Stimulated activated CD8-positive, alpha-beta memory T cell treated with anti-CD3 and anti-CD28 coated beads, Interleukin-12 subunit alpha, Interleukin-12 subunit beta, amount 100 ng/mL, for 1 hour (primary cell): ENCODE measurements around the gene NOS3.

Experiments used
- DNase-seq: peaks from one replicate; pipeline ENCODE4 v3.0.0-alpha.2; 2020; ENCODE audit warnings: low read depth

NOS3 gene

DNA sequence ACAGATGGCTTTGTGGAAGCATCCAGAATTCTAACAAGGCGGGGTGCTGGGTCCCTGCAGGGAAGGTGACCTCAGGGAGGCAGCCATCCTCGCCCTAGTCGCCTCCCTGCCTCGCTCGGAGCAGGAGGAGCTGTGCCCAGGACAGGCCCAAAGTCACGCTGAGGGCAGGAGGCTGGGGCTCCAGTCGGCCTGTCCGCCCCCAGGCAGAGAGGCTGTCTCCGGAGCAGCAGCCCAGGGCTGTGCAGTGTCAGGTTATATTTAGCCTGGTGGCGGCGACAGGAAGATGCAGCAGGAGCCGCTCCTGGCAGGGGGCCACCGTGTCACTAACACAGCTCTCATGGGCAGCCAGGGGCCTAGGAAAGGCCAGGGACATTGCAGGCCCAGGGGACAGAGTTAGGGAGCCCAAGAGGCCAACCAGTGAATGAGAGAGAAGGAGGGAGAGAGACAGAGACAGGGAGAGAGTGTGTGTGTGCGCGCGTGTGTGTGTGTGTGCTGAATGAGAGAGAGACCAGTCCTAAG, 26.2 kb upstream of the NOS3 start:
- no peak for DNase-seq

DNA sequence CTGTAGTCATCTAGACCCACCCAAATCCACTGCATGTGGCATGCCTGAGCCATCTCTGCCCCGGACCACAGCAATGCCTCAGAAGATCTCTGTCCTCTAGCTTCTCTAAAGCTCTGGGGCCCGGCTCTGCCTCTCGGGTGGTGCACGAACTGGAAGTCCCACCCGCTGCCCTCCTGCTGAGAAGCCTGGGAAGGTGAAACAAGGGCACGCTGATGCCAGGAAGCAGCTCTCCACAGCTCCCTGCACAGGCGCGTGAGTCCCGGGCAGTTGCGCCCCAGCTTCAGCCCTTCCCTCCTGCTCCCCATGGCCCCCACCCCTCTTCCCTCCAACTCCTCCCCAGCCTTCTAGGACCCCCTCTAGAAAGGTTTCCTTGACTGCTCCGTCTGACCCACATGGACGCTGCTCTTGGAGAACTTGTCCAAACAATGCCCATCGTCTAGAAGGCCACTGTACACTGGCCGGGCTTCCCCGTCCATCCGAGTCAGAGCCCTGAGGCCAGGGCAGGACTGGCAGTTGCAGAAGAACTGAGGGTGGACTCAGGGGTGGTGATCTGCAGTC, 25.5 kb upstream of the NOS3 start:
- no peak for DNase-seq

DNA sequence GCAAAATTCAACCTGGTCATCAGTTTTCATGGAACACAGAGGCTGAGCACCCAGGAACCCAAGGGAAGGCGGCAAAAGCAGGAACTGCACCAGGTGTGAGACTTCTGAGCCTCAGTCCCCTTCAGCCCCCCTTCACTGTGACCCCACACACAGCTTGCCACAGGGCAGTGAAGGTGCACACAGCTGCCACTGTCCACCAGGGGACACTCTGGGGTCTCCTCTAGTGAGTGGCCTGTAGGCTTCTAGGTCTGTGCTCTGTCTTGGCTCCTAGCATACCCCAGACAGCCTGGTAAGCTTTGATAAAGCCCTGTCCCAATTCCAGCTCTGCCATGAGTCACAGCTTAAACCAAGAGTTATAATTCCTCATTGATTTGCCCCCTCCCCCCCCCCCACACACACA, 24.8 kb upstream of the NOS3 start:
- DNase-seq, result no peak

DNA sequence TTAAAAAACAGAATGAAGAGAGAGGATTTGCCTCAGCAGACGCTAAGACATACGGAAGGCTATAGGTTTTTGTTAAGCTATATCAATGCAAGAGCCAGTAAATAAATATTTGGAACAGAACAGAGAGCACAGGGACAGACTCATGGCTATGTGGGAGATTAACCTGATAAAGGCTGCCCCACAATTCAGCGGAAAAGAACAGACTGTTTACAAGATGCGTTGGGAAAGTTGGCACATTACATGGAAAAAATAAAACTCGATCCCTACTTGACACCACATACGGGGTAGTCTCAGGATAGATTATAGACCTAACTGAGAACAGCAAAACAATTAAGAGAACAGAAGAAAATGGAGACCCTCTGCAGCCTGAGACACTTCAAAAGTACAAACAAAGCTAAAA, 23.5 kb upstream of the NOS3 start:
- DNase-seq, result no peak

DNA sequence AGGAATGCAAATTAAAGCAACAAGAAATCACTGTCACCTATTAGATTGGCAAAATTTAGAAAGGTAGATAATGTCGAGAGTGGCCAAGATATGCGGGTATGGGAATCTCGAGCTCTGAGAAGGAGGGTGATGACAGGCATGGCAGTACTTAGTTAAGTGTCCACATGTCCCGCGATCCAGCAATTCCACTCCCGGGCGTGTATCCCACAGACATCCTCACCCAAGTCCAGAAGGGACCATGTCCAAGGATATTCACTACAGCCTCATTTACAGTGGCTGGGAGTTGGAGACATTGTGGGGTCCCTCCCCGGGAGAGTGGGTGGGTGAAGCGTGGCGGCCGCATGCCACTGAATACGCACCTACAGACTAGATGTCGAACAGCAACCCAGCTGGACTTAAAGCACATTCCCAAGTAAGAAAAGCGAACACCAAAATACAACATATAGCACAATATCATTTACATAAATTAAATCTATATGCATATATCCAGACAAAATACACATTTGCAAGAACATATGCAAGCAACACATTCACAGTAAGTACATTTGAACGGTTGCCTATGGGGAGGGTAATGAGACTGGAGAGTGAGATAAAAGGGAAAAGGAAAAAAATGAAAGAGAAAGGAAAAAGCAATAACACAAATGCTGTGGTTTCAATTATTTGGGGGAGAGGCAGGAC, 22.6 kb upstream of the NOS3 start:
- DNase-seq, result no peak

- DNase-seq, result no peak
These were observed 22.0 kb upstream of the NOS3 start for GRCh38 chr7:150968734-150969372.

DNA sequence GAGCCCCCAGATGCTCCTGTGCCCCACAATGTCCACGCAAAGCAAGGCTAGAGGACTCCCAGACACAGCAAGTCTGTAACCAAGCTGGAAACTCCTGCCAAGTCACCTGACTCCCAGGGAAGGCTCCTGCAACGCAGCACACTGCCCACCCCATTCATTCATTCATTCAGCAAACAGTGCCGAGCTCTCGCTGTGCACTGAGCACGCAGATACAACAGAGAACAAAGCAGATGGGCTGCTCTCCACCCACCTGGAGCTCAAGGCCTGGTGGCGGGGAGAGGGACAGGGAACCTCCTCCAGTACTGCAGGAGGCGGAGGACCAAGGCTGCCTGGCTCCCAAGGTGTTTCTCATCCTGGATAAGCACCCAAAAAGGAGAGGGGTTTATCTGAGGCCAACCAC, 21.3 kb upstream of the NOS3 start:
- DNase-seq, result no peak

DNA sequence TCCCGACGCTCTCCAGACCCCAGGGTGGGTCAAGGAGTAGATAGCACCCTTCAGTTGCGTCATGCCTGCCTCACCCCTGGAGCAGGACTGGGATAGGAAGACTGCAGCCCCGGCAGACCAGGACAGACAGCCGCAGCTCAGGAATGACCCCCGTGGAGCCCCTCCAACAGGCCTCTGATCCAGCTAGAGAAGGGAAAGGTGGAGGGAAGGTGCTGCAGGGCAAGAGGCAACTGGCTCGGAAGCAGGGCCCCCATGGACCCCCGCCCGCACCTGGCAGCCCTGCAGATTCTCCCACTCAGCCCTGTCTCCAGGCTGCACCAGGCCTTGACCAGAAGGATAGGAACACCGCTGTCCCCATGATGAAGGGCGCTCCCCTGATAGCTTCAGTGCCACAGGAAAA, 20.4 kb upstream of the NOS3 start:
- DNase-seq, result no peak

DNA sequence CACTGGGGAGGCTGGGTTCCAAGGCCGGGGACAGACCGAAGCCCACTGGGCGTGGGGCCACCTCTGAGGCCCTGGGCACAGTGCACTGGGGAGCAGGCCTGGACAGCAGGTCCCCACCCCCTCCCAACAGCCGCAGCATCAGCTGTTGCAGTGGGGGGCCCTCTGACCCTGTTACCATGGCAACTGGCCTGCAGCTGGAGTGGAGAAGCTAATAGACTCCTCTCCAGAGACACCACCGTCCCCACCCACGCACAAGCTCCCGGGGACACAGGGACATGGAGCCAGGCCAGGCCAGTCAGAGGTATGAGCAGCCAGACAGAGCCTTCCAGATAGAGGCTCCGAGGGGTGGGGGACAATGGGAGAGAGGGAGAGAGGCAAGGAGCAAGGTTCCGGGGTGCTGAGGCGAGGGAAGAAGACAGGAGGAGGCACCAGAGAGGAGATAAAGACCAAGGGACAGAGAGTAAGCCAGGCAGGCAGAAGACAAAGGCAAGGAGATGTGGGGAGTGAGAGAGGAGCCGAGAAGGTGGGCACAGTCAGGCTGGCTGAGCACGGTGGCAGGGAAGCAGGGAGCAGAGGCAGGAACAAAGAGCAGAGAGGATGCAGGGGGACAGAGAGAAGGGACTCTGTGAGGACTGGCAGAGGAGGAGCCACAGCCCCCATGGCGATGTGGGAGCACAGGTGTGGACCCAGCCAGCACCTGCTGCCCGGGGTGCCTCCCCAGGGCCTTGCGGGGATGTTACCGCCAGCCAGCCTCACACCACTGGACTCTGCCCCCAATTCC, 19.4 kb upstream of the NOS3 start:
- no peak for DNase-seq

- DNase-seq, result no peak
These were observed 18.8 kb upstream of the NOS3 start for GRCh38 chr7:150972023-150972468.

- DNase-seq, result no peak
These were observed 18.1 kb upstream of the NOS3 start for GRCh38 chr7:150972741-150973140.

GRCh38 chr7:150973571-150974451, 17.0 kb upstream of the NOS3 start:
- no peak for DNase-seq

- DNase-seq, result peak; percentile 70
These were observed 16.1 kb upstream of the NOS3 start for GRCh38 chr7:150974468-150975391.

DNA sequence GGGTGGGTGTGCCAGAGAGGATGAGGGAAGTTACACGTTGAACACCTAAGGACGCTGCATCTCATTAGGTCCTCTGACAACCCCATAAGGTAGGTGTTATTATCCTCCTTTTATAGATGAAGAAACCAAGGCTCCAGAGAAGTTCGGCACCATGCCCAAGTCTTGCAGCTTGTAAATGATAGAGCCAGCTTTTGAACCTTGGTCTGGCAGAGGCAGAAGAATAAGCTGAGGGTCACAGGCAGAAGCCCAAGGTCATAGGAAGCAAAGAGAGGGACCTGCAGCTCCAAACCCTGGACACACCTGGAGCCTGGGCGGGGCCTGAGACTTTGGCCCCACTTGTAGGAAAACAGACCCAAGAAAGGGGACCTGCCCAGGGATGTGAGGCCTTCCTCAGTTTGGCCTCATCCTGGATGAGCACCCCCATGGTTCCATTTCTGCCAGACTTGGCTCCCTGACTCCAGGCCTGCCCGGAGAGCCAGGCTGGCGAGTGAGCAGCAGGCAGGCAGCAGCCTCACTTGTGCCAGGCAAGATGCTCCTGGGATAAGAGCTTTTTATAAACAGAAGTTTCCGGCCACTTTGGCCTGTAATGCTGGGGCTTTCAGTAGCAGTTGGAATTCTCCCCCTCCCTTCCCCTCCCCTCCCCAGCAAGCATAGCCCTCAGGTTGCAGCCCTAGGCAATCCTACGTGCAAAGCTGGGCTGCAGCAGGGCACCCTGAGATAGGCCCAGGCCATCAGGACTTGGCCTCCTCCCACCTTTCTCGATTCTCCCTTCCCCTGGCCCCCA, 15.1 kb upstream of the NOS3 start:
- no peak for DNase-seq

GRCh38 chr7:150976529-150977381, 14.1 kb upstream of the NOS3 start:
- no peak for DNase-seq

DNA sequence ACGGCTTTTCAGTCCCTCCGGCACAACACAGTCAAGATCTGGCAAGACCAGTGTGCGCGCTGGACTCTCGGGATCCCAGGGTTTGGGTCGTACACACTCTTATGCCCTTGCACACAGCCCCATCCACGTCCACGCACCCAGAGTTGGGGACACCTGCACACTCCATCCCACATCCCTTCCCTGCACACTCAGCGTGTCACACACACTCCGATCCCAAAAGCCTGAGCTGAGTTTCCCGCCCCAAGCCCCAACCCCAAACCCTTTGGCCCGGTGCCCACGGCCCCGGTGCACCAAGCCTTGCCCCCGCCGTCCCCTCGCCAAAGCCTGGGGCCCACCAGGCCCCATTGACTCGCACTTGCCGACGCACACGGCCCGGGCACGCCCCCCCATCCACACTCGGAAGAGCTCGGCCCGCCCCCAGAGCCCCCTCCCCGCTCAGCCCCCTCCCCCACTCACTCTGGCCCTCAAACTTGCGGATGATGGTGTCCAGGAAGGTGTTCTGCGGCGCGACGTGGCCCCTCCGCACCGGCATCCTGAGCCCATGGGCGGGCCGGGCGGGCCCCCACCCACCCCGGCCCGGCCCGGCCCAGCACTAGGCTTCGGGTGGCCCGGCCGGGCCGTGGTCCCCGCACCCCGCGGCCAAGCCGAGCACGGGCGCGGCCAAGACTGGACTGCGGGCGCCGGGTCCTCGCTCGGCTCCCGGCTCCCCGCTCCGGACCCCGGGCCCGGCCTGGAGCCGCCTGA, 13.3 kb upstream of the NOS3 start:
- DNase-seq, result no peak

- DNase-seq, result no peak
These were observed 12.6 kb upstream of the NOS3 start, which contains the start of gene KCNH2 for GRCh38 chr7:150978126-150978789. Gene KCNH2, minus strand, starts transcription at chr7:150978321. Its CDS starts 408 bp downstream, at chr7:150977913.
